GM21737 (cell line): ENCODE results near the gene TIAL1.
"Not testable (repeated sequence)": the region's sequence is repeated elsewhere in the genome, so short reads cannot be mapped to it uniquely, and the experiment has no call there.

Source experiments
- ATAC-seq: cut with Tn5 transposase; IDR thresholded peaks from one replicate; pipeline ENCODE4 v1.9.1; 2021; ENCODE audit warnings: mild to moderate bottlenecking, moderate library complexity; ENCODE audit not compliant: unreplicated experiment

The TIAL1 gene

DNA sequence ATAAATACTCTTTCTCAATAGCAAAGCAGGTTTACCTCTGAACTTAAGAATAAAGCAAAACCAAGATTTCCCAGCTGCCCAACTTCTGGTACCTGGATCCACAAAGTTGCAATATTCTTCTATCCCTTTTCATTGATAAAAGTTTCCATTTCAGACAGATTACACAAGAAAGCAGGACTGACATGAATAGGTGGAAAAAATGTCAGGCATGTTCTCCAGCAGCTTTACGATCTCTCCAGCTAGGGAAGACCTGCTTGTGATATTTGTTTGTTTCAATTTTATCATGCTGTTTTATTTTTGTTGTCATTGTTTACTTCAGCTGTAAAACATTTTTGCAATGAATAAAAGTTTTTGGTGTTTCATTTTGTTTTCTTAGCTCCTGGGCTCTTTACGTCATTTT is 63.3 kb downstream of the TIAL1 start:
- no peak for ATAC-seq

DNA sequence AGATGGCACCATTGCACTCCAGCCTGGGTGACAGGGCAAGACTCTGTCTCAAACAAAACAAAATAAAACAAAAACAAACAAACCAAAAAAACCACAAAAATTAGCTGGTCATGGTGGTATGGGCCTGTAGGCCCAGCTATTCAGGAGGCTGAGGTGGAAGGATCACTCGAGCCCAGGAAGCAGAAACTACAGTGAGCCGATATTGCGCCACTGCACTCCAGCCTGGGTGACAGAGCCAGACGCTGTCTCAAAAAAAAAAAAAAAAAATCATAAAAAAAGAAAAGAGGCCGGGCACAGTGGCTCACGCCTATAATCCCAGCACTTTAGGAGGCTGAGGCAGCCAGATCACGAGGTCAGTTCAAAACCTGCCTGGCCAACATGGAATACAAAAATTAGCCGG is 64.0 kb downstream of the TIAL1 start:
- not testable (repeated sequence) for ATAC-seq

DNA sequence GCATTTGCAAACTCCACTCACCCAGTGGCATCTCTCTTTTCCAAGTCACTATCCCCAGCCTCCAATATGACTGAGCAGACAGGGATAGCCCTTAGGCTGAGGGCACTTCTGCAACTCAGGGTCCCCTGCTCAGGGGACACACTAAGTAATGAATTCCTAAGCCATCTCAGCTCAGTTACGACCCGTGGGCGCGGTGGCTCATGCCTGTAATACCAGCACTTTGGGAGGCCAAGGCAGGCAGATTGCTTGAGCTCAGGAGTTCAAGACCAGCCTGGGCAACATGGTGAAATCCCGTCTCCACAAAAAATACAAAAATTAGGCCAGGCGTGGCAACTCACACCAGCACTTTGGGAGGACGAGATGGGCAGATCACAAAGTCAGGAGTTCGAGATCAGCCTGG is 64.5 kb downstream of the TIAL1 start:
- not testable (repeated sequence) for ATAC-seq

DNA sequence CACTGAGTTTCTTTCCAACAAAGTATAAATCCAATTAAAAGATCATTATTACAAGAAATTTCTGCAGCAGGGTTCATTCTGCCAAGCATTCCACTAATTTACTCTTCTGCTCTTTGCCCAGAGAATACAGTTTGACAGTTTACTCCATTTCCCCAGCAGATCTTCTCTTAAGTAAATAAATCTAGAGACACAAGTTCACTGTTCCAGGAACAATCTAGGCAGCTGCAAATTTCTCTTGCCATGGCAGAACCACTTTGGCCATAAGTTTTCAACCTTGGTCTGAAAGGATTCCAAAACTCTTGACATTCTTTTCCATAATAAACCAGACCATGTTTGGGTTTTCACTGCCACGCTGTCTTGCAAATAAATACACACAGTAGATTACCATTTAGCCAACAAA is 65.7 kb downstream of the TIAL1 start:
- ATAC-seq: no peak

DNA sequence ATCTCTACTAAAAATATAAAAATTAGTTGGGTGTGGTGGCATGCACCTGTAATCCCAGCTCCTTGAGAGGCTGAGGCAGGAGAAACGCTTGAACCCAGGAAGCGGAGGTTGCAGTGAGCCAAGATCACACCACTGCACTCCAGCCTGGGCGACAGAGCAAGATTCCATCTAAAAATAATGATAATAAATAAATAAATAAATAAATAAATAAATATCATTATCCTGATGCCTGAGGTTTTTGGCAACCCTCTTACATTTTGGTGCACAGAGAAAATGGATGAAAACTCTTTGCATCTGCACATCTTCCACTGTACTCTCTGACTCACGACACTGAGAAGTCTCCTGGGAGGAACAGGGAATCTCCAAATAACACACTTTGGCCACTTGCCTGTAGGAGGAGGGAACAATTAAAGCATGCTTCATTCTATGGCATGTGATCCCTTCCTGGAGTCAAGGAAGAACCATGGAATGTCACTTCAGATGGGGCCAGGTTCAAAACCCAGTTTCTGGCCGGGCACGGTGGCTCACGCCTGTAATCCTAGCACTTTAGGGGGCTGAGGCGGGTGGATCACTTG is 68.0 kb downstream of the TIAL1 start:
- not testable (repeated sequence) for ATAC-seq

DNA sequence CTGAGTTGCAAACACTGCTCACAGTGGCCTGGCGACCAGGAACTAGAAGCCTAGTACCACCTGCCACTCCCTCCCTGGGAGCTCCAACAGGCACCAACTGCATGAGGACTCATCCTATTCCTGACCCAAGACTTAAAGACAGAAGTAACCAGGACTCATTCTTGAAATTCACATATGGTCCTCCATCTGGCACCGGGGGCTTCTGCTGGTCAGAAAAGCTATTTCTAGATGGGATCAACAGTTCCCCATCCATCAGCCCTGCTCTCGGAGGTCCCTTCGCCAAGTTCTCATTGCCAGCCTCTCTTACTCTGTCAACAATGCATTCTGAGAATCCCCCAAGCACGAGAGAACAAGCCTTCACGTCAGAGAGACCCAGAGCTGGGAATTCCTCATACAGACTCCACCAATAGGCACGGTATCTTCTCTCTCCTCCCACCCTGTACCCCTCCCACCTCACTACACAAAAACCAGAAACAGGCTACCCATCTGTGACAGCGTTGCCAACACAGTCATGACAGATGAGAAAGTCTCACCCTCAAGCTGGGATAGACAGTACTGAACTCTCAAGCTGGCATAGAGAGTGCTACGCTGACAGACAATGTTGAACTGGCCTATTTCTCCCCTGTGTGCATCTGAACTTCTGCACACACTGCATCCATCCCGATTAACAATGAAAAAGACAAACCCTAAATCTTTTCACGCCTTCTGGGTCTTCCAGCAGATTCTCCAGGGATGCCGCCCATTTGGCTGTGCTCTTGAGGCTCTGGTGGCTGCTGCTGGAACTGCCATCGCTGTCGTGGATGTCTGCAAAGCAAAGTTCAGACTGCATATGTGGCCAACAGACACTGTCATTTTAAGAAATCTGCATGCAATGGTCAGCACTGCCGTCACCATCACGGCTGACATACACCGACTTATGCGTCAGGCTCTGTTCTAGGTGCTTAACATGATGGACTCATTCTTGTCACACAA is 69.9 kb downstream of the TIAL1 start:
- ATAC-seq: no peak

DNA sequence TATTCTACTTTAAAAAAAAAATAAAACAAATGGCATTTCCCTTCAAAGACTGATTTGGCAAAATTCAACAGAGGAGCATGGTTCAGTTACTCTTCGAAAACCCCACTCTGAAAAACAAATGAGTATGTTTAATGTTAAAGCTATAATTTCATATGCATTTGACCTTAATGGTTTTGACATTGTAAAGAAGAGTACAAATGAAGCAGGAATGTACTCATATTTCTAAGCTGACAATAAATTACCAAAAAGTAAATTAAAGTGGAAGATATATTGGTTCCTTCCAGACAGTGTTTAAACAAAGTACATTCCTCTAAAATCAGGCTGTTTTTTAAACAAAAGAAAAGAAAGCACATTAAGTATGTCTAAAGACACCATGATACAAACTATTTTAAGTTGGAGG is 70.6 kb downstream of the TIAL1 start:
- ATAC-seq: no peak

DNA sequence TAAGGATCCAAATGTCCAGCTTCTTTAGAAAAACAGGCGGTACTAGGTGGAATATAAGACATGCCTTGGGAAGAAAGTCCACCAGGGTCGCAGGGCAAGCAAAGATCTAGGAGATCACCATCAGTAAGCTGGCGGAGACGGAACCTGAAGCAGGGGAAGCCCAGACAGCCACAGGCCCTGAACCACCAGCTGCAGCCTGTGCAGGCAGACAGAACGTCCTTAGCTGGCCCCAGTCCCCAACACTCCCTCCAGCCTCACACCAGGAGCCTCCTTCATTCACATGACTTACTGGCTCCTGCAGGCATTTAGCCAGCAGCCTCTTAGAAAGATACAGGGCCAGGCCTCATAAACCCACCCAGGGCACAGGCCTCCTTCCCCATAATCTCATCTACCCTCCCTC is 71.6 kb downstream of the TIAL1 start:
- no peak for ATAC-seq

DNA sequence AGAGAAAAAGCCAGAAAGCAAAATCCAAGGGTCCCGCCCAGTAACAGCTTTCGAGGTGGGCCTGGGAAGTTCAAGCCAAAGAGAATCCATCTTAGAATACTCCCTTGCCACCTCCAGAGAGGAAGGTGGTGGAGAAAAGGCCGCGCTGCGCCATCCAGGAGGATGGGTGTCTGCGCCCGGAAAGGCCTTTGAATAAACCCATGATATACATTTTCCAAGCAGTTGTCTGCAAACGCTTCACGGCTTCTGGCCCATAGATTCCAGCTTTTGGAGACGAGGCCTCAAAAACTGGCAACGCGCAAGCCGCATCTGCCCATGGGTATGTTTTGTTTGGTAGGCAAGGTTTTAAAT is 72.1 kb downstream of the TIAL1 start:
- ATAC-seq: no peak

DNA sequence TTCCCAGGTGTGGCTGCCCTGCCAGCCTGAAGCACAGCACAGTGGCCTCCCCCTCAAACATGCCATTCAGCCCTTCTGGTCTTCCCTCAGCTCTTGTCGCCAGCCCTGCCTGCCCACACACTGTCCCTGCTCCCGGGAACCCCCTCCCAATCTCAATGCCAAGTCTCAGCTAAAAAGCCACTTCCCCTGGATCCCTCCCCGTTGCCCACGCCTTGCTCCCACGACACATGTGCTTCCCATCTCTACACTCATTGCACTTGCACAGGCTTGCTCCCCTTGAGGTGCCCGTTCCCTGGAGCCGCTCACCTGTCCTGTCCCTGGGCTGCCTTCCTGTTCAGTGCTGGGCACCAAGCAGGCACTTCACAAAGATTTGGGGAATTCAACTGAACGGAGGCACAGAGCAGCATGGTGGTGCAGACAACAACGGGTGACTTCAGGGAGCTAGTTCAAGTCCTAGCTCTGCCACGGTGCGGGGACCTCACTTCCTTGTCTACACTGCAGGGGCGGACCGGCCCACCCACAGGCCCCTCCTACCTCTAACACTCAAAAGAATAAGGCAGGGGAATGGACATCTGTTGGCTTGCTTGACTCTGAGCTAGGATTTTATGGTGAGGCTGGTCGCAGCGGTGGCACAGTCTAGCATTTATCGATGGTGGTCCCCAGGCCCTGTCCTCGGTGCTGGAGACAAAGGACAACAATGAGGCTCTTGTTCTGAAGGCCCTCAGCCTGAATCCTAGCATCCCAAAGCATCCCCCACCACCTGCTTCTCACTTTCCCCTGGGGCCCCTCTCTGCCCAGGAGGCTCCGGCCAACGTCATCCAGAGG is 72.7 kb downstream of the TIAL1 start:
- no peak for ATAC-seq
